ENCODE data around the gene PPP2R5C.

PPP2R5C gene

GRCh38 chr14:101889366-101889765 is 127.9 kb downstream of the PPP2R5C start (continued):
- TF ChIP-seq ZFP3 (CRISPR knock-in tag; IDR thresholded peaks at IDR 0.05) (no peak), SNAI2 (CRISPR knock-in tag; IDR thresholded peaks at IDR 0.05) (no peak), ZNF565 (CRISPR knock-in tag; conservative IDR thresholded peaks at IDR 0.05; ENCODE audit: low read depth) (no peak)

GRCh38 chr14:101889898-101890297 is 128.4 kb downstream of the PPP2R5C start:
- no peak for TF ChIP-seq ZNF565 (CRISPR knock-in tag; conservative IDR thresholded peaks at IDR 0.05; ENCODE audit: low read depth)
- no peak for TF ChIP-seq BACH2 (CRISPR knock-in tag; IDR thresholded peaks at IDR 0.05; ENCODE audit: borderline replicate concordance)
- TF ChIP-seq TOX (CRISPR knock-in tag; IDR thresholded peaks at IDR 0.05; ENCODE audit: borderline replicate concordance), result no peak
- TF ChIP-seq TCF4 (CRISPR knock-in tag; IDR thresholded peaks at IDR 0.05; ENCODE audit: borderline replicate concordance), result no peak
- no peak for TF ChIP-seq ZNF70 (CRISPR knock-in tag; IDR thresholded peaks at IDR 0.05)
- no peak for TF ChIP-seq OSR1 (CRISPR knock-in tag; IDR thresholded peaks at IDR 0.05)
- no peak for TF ChIP-seq ZFP30 (CRISPR knock-in tag; IDR thresholded peaks at IDR 0.05)
- no peak for TF ChIP-seq ZC3H10 (CRISPR knock-in tag; IDR thresholded peaks at IDR 0.05)
- TF ChIP-seq CREB5 (CRISPR knock-in tag; IDR thresholded peaks at IDR 0.05; ENCODE audit: low read depth), result no peak
- TF ChIP-seq ZNF8 (CRISPR knock-in tag; IDR thresholded peaks at IDR 0.05), result no peak
- TF ChIP-seq PPARA (CRISPR knock-in tag; IDR thresholded peaks at IDR 0.05; ENCODE audit: borderline replicate concordance), result no peak
- no peak for TF ChIP-seq RARB (CRISPR knock-in tag; IDR thresholded peaks at IDR 0.05)
- ATAC-seq, result no peak

- no peak for ATAC-seq
- no peak for TF ChIP-seq CSDC2 (CRISPR knock-in tag; IDR thresholded peaks at IDR 0.05)
- no peak for TF ChIP-seq ARNTL (CRISPR knock-in tag; IDR thresholded peaks at IDR 0.05; ENCODE audit: borderline replicate concordance, low read depth)
- TF ChIP-seq PPARA (CRISPR knock-in tag; IDR thresholded peaks at IDR 0.05; ENCODE audit: borderline replicate concordance), result no peak
- TF ChIP-seq POU6F1 (CRISPR knock-in tag; IDR thresholded peaks at IDR 0.05; ENCODE audit: borderline replicate concordance, low read depth), result no peak
- TF ChIP-seq SNAI2 (CRISPR knock-in tag; IDR thresholded peaks at IDR 0.05), result no peak
- no peak for TF ChIP-seq CREB5 (CRISPR knock-in tag; IDR thresholded peaks at IDR 0.05; ENCODE audit: low read depth)
Measured at GRCh38 chr14:101891471-101891870, 130.0 kb downstream of the PPP2R5C start.

- no peak for ATAC-seq
- TF ChIP-seq ZNF565 (CRISPR knock-in tag; conservative IDR thresholded peaks at IDR 0.05; ENCODE audit: low read depth) (no peak), ZC3H10 (CRISPR knock-in tag; IDR thresholded peaks at IDR 0.05) (no peak), ZFP3 (CRISPR knock-in tag; IDR thresholded peaks at IDR 0.05) (no peak), ARNTL (CRISPR knock-in tag; IDR thresholded peaks at IDR 0.05; ENCODE audit: borderline replicate concordance, low read depth) (no peak), TCF4 (CRISPR knock-in tag; IDR thresholded peaks at IDR 0.05; ENCODE audit: borderline replicate concordance) (no peak), GLIS3 (CRISPR knock-in tag; IDR thresholded peaks at IDR 0.05) (no peak), RARB (CRISPR knock-in tag; IDR thresholded peaks at IDR 0.05) (no peak), CSDC2 (CRISPR knock-in tag; IDR thresholded peaks at IDR 0.05) (no peak), CREB5 (CRISPR knock-in tag; IDR thresholded peaks at IDR 0.05; ENCODE audit: low read depth) (no peak), PPARA (CRISPR knock-in tag; IDR thresholded peaks at IDR 0.05; ENCODE audit: borderline replicate concordance) (no peak), ZNF8 (CRISPR knock-in tag; IDR thresholded peaks at IDR 0.05) (no peak), PATZ1 (CRISPR knock-in tag; IDR thresholded peaks at IDR 0.05; ENCODE audit: borderline replicate concordance) (no peak), SNAI2 (CRISPR knock-in tag; IDR thresholded peaks at IDR 0.05) (no peak), ZNF70 (CRISPR knock-in tag; IDR thresholded peaks at IDR 0.05) (no peak), TOX (CRISPR knock-in tag; IDR thresholded peaks at IDR 0.05; ENCODE audit: borderline replicate concordance) (no peak), TSHZ2 (CRISPR knock-in tag; IDR thresholded peaks at IDR 0.05) (no peak), ESRRG (CRISPR knock-in tag; IDR thresholded peaks at IDR 0.05) (no peak), ISL1 (CRISPR knock-in tag; IDR thresholded peaks at IDR 0.05) (no peak), CSRNP3 (CRISPR knock-in tag; IDR thresholded peaks at IDR 0.05) (no peak)
Measured at GRCh38 chr14:101893759-101894158, 132.2 kb downstream of the PPP2R5C start.

Data from SK-N-SH treated with all-trans-retinoic acid at 6 μM for 48 hours (cell line).